WI38 (cell line): Measurements from ENCODE around the gene KRT86.

Experiments used
- H3K4me3 ChIP-seq: 2 replicates; pipeline ENCODE4 v1.5.1; 2011; ENCODE audit warnings: low read depth, mild to moderate bottlenecking, control low read depth, low read length
- TF ChIP-seq, protein P1 (sequence below): IDR thresholded peaks from 2 replicates; pipeline ENCODE4 v1.5.1; 2012; ENCODE audit warnings: low read depth, mild to moderate bottlenecking, control low read depth, low read length

Gene KRT86

DNA sequence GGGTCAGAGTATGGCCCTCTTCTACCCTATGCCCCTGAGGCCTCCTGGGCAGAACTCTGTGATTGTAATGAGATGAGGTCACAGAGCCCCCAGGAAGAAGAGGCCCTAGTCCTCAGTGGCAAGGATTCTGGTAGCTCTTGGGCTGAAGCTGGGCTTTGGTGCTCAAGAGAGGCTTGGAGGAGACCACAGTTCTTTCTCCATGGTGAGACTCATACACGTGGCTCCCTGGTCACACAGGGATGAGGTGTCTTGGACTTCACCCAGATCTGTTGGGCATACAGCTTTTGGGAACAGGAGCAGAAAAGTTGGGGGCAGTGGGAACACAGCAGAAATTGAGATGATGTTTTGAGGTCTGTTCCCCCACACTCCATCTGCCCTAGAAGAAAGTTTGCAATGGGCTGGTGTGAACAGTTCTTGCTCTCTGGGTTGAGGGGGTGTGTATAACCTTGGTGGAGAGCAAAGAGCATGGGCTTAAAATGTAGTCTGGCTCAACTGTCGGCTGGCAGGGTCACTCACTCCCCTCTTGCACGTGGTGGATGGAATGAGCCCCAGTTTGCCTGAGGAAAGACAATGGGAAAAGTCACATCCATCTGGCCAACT, at the start of gene KRT86:
KRT86 (plus strand) TSS at position 125 of the 600 bp plus-strand sequence. CDS start 27,272 bp downstream, outside the sequence.
- H3K4me3 ChIP-seq: no peak within 1 kb of the TSS
- TF ChIP-seq, protein P1, sequence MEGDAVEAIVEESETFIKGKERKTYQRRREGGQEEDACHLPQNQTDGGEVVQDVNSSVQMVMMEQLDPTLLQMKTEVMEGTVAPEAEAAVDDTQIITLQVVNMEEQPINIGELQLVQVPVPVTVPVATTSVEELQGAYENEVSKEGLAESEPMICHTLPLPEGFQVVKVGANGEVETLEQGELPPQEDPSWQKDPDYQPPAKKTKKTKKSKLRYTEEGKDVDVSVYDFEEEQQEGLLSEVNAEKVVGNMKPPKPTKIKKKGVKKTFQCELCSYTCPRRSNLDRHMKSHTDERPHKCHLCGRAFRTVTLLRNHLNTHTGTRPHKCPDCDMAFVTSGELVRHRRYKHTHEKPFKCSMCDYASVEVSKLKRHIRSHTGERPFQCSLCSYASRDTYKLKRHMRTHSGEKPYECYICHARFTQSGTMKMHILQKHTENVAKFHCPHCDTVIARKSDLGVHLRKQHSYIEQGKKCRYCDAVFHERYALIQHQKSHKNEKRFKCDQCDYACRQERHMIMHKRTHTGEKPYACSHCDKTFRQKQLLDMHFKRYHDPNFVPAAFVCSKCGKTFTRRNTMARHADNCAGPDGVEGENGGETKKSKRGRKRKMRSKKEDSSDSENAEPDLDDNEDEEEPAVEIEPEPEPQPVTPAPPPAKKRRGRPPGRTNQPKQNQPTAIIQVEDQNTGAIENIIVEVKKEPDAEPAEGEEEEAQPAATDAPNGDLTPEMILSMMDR: no peak

DNA sequence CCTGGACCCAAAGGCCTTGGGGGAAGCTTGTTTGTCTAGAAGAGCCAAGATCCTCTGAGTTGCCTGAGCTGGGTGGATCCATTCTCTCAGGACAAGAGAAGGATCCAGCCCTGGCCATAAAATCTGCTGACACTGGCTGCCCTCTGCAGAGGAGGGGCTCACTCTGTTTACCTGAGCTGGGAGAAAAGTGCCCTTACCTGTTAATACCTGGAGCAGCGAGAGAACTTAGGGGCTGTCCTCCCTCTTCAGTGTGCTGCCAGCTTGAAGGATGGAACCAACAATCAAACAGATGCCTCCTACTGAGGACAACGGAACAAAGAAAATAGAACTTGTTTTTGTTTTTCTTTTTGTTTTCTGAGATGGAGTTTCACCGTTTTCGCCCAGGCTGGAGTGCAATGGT, 48.7 kb upstream of the KRT86 start:
- no peak overlapping the region for H3K4me3 ChIP-seq
- TF ChIP-seq, protein P1: no peak

DNA sequence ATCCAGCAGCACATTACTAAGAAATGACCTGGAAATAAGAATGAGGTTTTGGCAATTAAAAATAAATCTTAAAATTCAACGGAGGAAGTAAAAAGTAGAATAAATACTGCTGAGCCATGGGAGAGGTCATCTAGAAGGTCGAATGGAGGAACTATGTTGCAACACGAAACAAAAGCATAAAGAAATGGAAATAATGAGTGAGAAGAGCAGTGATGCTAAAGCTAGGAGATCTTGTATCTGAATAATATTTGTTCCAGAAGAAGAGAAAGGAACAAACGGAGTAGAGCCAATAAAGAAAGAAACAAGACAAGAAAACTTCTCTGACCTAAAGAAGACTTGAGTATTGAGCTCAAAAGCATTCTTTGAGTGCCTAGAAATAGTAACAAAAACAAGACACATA, 48.0 kb upstream of the KRT86 start:
- no peak overlapping the region for H3K4me3 ChIP-seq
- TF ChIP-seq, protein P1: no peak

DNA sequence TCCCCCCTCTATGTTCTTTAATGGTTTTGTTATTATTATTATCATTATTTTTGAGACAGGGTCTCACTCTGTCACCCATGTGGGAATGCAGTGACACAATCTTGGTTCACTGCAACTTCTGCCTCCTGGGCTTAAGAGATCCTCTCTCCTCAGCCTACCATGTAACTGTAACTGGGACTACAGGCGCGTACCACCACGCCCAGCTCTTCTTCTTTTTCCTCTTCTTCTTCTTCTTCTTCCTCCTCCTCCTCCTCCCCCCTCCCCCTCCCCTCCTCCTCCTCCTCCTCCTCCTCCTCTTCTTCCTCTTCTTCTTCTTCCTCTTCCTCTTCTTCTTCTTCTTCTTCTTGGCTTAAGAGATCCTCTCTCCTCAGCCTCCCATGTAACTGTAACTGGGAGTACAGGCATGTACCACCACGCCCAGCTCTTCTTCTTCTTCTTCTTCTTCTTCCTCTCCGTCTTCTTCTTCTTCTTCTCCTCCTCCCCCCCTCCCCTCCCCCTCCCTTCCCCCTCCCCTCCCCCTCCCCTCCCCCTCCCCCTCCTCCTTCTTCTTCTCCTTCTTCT, 46.8 kb upstream of the KRT86 start:
- H3K4me3 ChIP-seq: no peak overlapping the region
- TF ChIP-seq, protein P1: no peak

DNA sequence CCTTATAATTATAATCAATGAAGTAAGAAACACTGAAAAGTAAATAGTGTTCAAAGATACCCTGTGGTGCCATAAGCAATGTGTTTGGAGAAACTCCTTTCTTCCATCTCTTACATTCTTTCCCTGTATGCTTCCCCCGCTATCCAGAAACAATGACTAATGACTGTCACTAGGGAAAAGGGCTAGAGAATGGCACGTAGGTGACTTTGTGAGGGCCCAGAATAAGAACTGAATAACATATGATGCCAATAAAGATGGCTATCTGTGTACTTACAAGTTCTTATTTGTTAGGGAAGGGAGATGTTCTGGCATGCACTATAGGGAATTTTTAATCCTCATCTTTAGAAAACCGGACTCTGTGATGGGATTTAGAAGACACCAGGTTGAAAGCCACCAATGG, 46.1 kb upstream of the KRT86 start:
- TF ChIP-seq, protein P1: no peak
- no peak overlapping the region for H3K4me3 ChIP-seq

DNA sequence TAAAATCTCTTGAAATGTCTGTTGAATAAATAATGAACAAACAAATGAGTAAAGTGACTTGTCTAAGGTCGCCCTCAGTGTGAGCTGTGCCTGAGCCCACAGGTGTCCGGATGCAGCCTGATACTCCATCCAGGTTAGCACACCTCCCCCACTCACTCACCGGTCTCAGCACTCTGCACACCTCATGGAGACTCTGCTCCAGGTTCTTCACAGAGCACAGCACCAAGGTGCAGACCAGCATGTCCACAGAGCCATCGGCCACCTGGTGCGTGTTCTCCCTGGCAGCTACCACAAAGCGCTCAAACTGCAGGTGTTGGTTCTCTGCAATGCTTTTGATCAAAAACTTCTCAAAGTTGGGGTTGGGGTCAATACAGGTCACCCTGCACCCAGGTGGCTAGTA, 45.5 kb upstream of the KRT86 start:
- no peak overlapping the region for H3K4me3 ChIP-seq
- TF ChIP-seq, protein P1: no peak

DNA sequence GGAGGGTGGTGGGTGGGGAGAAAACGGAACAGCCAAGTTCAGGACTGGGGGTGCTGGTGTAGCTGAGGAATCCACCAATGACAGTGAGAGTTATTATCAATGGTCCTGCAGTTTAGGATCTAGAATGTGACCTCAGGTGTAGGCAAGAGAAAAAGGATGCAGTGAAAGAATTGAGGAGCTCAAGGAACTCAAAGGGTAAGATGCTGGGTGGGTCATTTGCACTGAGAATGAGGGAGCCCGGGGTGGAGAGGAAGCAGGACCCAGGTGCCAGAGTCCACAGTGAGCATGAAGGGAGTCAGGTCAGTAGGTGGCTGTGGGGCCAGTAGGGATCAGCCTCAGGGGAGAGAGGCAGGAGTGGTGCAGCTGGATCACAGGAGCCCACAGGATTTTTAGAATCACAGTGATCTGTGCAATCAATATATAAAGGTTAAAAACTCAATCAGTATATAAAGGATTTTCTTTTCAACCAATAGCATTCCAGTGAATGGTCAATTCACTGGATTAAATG, 44.6 kb upstream of the KRT86 start:
- TF ChIP-seq, protein P1: no peak
- H3K4me3 ChIP-seq: no peak overlapping the region
